Neural cell (in vitro differentiated cells): ENCODE data around the gene LIF. TPM values are rescaled to one million over a fixed set of nuclear protein-coding genes. Genes with fewer than 3 reads are reported as not detected.

Source experiments
- H2AFZ ChIP-seq: fragments of 200-600, 300-800 bp; sonication (generic), shearing (Covaris generic); 2 replicates; pipeline ENCODE4 v1.6.0; 2014; ENCODE audit warnings: low read depth, mild to moderate bottlenecking, antibody characterized with exemption, low read length, moderate library complexity
- H3F3A ChIP-seq: fragments of 200-600 bp; shearing (Covaris generic); 2 replicates; pipeline ENCODE4 v1.6.1; 2016; ENCODE audit warnings: mild to moderate bottlenecking, moderate library complexity, mixed read lengths, antibody characterized with exemption, low read length; ENCODE audit not compliant: insufficient read depth, poor library complexity, severe bottlenecking
- H3K27ac ChIP-seq: fragments of 200-600, 300-800 bp; sonication (generic), shearing (Covaris generic); 2 replicates; pipeline ENCODE4 v1.5.1; 2014; ENCODE audit warnings: mild to moderate bottlenecking, low read length, moderate library complexity
- H3K27me3 ChIP-seq: fragments of 300-800, 200-600 bp; sonication (generic), shearing (Covaris generic); 2 replicates; pipeline ENCODE4 v1.6.0; 2014; ENCODE audit warnings: mild to moderate bottlenecking, low read depth, low read length, moderate library complexity; ENCODE audit not compliant: insufficient read depth
- H3K36me3 ChIP-seq: fragments of 300-800, 200-600 bp; sonication (generic), shearing (Covaris generic); 2 replicates; pipeline ENCODE4 v1.5.1; 2014; ENCODE audit warnings: mild to moderate bottlenecking, antibody characterized with exemption, low read length, moderate library complexity; ENCODE audit not compliant: insufficient read depth
- H3K4me2 ChIP-seq: fragments of 300-800, 200-600 bp; sonication (generic), shearing (Covaris generic); 2 replicates; pipeline ENCODE4 v1.6.0; 2014; ENCODE audit warnings: mild to moderate bottlenecking, low read length
- H3K4me3 ChIP-seq: fragments of 300-800, 200-600 bp; sonication (generic), shearing (Covaris generic); 2 replicates; pipeline ENCODE4 v1.5.1; 2014; ENCODE audit warnings: mild to moderate bottlenecking, low read length, moderate library complexity
- H3K79me2 ChIP-seq: fragments of 200-600 bp; shearing (Covaris generic); replicated peaks from 2 replicates; pipeline ENCODE4 v1.6.0; 2014; ENCODE audit warnings: mild to moderate bottlenecking, low read length, moderate library complexity; ENCODE audit not compliant: insufficient read depth
- H3K9ac ChIP-seq: fragments of 300-800, 200-600 bp; sonication (generic), shearing (Covaris generic); 2 replicates; pipeline ENCODE4 v1.6.1; 2016; ENCODE audit warnings: mild to moderate bottlenecking, low read length, mixed read lengths
- H3K9me2 ChIP-seq: fragments of 200-600 bp; shearing (Covaris generic); 2 replicates; pipeline ENCODE4 v1.6.1; 2016; ENCODE audit warnings: mild to moderate bottlenecking, low read length, mixed read lengths; ENCODE audit not compliant: insufficient read depth
- H3K9me3 ChIP-seq: fragments of 200-600, 300-800 bp; sonication (generic), shearing (Covaris generic); 2 replicates; pipeline ENCODE4 v1.6.1; 2016; ENCODE audit warnings: mild to moderate bottlenecking, mixed run types, low read length, moderate library complexity, mixed read lengths
- H4K20me1 ChIP-seq: fragments of 200-600 bp; shearing (Covaris generic); 2 replicates; pipeline ENCODE4 v1.6.1; 2016; ENCODE audit warnings: mild to moderate bottlenecking, mixed run types; ENCODE audit not compliant: insufficient read depth
- EP300 ChIP-seq: fragments of 450-650 bp; conservative IDR thresholded peaks from 2 replicates; pipeline ENCODE4 v1.6.1; 2014; ENCODE audit warnings: antibody characterized with exemption, mild to moderate bottlenecking, moderate library complexity; ENCODE audit not compliant: poor library complexity, severe bottlenecking
- EZH2 ChIP-seq: fragments of 200-600, 300-800 bp; shearing (Covaris generic), sonication (generic); IDR thresholded peaks from 2 replicates; pipeline ENCODE4 v1.6.1; 2014; ENCODE audit warnings: antibody characterized with exemption, low read length, borderline replicate concordance, mild to moderate bottlenecking; ENCODE audit not compliant: insufficient read depth, poor library complexity, severe bottlenecking
- MXI1 ChIP-seq: fragments of 450-650 bp; conservative IDR thresholded peaks from 2 replicates; pipeline ENCODE4 v1.6.1; 2014; ENCODE audit warnings: antibody characterized with exemption, mild to moderate bottlenecking; ENCODE audit not compliant: poor library complexity, severe bottlenecking
- POLR2AphosphoS5 ChIP-seq: IDR thresholded peaks from 2 replicates; pipeline ENCODE4 v1.6.1; 2012
- RAD21 ChIP-seq: fragments of 450-650 bp; conservative IDR thresholded peaks from 2 replicates; pipeline ENCODE4 v1.6.1; 2014; ENCODE audit warnings: antibody characterized with exemption, mild to moderate bottlenecking, moderate library complexity
- SMC3 ChIP-seq: fragments of 450-650 bp; conservative IDR thresholded peaks from 2 replicates; pipeline ENCODE4 v1.6.1; 2014; ENCODE audit warnings: antibody characterized with exemption, mild to moderate bottlenecking, moderate library complexity; ENCODE audit not compliant: poor library complexity
- TAF1 ChIP-seq: IDR thresholded peaks from 2 replicates; pipeline ENCODE4 v1.6.1; 2012; ENCODE audit warnings: low read depth
- polyA plus RNA-seq: library from polyadenylated mRNA; depleted of rRNA; stranded (reverse); fragments of >200 nt; gene quantifications from 2 replicates; pipeline ENCODE4 v1.2.3, GENCODE V29; 2014
- TF ChIP-seq, protein P1 (sequence below): IDR thresholded peaks from 2 replicates; pipeline ENCODE4 v1.6.1; 2012; ENCODE audit warnings: borderline replicate concordance
- TF ChIP-seq, protein P2 (sequence below): fragments of 450-650 bp; IDR thresholded peaks from 2 replicates; pipeline ENCODE4 v1.5.1; 2014; ENCODE audit warnings: antibody characterized with exemption, mild to moderate bottlenecking, moderate library complexity; ENCODE audit not compliant: poor library complexity, severe bottlenecking

LIF gene
- polyA plus RNA-seq, 1 donor from 2014 or later: 0.05 TPM

DNA sequence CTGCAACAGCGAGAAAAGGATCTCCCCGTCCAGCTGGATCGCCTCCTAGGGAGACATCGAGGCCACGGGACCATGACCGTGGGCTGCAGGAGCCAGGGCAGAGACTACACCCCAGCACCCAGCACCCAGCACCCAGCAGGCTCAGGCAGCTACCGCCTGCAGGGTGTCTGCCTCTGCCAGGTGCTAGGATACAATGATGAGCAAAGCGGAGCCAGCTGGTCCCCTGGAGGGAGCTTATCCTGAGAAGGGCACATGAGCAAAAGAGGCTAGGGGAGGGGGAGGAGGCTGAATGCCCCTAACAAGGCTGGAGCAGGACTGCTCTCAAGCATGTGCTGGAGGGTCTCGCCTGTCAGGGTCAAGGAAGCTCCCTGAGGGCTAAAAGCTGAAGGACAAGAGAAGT, 47.5 kb upstream of the LIF start:
- Histone ChIP-seq H3K9me2 (no peaks in the 10 kb centered on the region), H3K27ac (no peak overlapping the region), H3K79me2 (no peaks in the 10 kb centered on the region), H3K9me3 (no peaks in the 10 kb centered on the region), H3F3A (no peaks in the 10 kb centered on the region), H2AFZ (no peak overlapping the region), H3K36me3 (no peaks in the 10 kb centered on the region), H3K4me2 (no peak overlapping the region), H3K4me3 (no peak overlapping the region), H4K20me1 (no peaks in the 10 kb centered on the region), H3K27me3 (no peaks in the 10 kb centered on the region), H3K9ac (no peak overlapping the region)
- no peak for TF ChIP-seq POLR2AphosphoS5

DNA sequence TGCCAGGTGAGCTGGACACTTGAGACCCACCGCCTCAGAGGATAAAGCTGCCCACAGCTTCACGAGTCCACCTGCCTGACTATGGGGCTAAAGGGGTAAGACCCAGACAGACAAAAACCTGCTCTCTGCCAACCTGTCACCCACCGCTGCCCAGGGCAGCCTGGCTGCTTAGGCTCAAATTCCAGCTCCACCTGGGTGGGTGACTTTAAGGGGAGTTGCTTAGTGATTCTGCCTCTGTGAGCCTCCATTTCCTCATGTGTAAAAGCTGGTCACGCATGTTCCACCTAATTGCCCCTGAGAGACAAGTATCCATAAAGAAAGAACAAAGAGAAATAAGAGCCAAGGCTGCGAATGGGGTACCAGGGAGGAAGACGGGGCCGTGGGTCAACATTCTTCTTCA, 46.5 kb upstream of the LIF start:
- Histone ChIP-seq H3K36me3 (no peaks in the 10 kb centered on the region), H3K9ac (no peak overlapping the region)

DNA sequence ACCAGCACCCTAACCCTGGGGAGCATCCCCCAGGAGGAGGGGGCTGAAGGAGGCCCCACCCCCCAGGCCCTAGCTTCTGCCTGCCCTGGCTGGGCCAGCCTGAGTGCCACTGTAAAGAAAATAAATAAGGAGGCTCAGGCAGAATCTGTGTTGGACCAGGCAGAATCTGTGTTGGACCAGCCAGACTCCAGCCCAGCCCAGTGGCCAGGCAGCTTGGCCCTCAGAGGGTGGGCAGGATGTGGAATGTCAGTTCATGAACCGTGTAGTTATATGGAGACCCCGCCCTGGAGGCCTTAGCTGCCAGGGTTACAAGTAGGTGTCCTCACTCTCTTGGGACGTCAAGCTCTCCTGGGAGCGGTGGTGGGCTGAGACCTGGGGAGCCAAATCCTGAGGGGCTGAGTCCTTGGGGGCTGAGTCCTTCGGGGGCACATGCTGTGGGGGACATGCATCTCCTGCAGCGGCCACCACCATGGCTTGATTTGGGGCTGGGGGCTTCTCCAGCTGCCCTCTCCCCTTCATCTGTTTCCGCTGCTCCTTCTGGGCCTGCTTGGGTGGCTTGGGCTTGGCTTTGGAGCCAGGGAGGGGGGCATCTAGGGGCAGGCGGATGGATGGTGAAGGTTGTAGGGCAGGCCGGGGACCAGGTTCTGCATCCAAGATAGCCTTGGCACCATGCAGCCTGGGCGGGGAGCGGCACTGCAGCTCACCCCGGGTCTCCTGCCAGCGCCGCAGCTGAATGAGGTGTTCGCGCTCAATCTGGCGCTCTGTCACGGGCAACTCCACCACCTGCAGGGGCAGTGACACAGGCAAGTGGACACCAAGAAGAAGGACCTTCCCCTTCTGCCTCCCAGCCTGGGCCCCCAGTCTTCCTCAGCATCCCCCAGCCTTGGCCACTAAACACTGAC, 45.8 kb upstream of the LIF start:
- Histone ChIP-seq H3K9me2 (no peaks in the 10 kb centered on the region), H3K27me3 (no peaks in the 10 kb centered on the region), H2AFZ (no peak overlapping the region), H3K79me2 (no peaks in the 10 kb centered on the region), H3K9me3 (no peaks in the 10 kb centered on the region), H4K20me1 (no peaks in the 10 kb centered on the region), H3K4me3 (no peak overlapping the region), H3K9ac (no peak overlapping the region), H3F3A (no peaks in the 10 kb centered on the region), H3K36me3 (no peaks in the 10 kb centered on the region), H3K27ac (no peak overlapping the region), H3K4me2 (no peak overlapping the region)
- no peak for TF ChIP-seq RAD21
- no peak for TF ChIP-seq TAF1
- TF ChIP-seq, protein P1, sequence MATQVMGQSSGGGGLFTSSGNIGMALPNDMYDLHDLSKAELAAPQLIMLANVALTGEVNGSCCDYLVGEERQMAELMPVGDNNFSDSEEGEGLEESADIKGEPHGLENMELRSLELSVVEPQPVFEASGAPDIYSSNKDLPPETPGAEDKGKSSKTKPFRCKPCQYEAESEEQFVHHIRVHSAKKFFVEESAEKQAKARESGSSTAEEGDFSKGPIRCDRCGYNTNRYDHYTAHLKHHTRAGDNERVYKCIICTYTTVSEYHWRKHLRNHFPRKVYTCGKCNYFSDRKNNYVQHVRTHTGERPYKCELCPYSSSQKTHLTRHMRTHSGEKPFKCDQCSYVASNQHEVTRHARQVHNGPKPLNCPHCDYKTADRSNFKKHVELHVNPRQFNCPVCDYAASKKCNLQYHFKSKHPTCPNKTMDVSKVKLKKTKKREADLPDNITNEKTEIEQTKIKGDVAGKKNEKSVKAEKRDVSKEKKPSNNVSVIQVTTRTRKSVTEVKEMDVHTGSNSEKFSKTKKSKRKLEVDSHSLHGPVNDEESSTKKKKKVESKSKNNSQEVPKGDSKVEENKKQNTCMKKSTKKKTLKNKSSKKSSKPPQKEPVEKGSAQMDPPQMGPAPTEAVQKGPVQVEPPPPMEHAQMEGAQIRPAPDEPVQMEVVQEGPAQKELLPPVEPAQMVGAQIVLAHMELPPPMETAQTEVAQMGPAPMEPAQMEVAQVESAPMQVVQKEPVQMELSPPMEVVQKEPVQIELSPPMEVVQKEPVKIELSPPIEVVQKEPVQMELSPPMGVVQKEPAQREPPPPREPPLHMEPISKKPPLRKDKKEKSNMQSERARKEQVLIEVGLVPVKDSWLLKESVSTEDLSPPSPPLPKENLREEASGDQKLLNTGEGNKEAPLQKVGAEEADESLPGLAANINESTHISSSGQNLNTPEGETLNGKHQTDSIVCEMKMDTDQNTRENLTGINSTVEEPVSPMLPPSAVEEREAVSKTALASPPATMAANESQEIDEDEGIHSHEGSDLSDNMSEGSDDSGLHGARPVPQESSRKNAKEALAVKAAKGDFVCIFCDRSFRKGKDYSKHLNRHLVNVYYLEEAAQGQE: no peak
- TF ChIP-seq EZH2: no peak
- no peak for TF ChIP-seq MXI1
- TF ChIP-seq SMC3: no peak
- TF ChIP-seq, protein P2, sequence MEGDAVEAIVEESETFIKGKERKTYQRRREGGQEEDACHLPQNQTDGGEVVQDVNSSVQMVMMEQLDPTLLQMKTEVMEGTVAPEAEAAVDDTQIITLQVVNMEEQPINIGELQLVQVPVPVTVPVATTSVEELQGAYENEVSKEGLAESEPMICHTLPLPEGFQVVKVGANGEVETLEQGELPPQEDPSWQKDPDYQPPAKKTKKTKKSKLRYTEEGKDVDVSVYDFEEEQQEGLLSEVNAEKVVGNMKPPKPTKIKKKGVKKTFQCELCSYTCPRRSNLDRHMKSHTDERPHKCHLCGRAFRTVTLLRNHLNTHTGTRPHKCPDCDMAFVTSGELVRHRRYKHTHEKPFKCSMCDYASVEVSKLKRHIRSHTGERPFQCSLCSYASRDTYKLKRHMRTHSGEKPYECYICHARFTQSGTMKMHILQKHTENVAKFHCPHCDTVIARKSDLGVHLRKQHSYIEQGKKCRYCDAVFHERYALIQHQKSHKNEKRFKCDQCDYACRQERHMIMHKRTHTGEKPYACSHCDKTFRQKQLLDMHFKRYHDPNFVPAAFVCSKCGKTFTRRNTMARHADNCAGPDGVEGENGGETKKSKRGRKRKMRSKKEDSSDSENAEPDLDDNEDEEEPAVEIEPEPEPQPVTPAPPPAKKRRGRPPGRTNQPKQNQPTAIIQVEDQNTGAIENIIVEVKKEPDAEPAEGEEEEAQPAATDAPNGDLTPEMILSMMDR: no peak
- no peak for TF ChIP-seq POLR2AphosphoS5
- no peak for TF ChIP-seq EP300

More for the DNA sequence above, 46.5 kb upstream of the LIF start:
- no peak overlapping the region for H2AFZ ChIP-seq
- H3K9me3 ChIP-seq: no peaks in the 10 kb centered on the region
- no peaks in the 10 kb centered on the region for H3K9me2 ChIP-seq
- H3F3A ChIP-seq: no peaks in the 10 kb centered on the region
- no peak overlapping the region for H3K4me3 ChIP-seq
- no peak for TF ChIP-seq EZH2
- no peak for TF ChIP-seq MXI1
- no peak overlapping the region for H3K27ac ChIP-seq
- no peak overlapping the region for H3K4me2 ChIP-seq
- no peaks in the 10 kb centered on the region for H3K27me3 ChIP-seq
- H3K79me2 ChIP-seq: no peaks in the 10 kb centered on the region
- H4K20me1 ChIP-seq: no peaks in the 10 kb centered on the region
